Peyer's patch (tissue), 4 donors: ENCODE measurements around the gene TNKS1BP1. TPM values are rescaled to one million over a fixed set of nuclear protein-coding genes. Genes with fewer than 3 reads are reported as not detected.

Source experiments
- DNase-seq, 3 donors: peaks; one replicate each; pipeline ENCODE4 v3.0.0-alpha.2; 2017 to 2019
- H3K27ac ChIP-seq, 4 donors: fragments of 200-600 bp; sonication (generic); one replicate each; pipeline ENCODE4 v1.5.1; 2016 to 2019
- H3K27me3 ChIP-seq, 2 donors: fragments of 200-600 bp; sonication (generic); one replicate each; pipeline ENCODE4 v1.5.1; 2019
- H3K36me3 ChIP-seq, 3 donors: fragments of 200-600 bp; sonication (generic); one replicate each; pipeline ENCODE4 v1.5.1; 2016 to 2019
- H3K4me1 ChIP-seq, 4 donors: fragments of 200-600 bp; sonication (generic); one replicate each; pipeline ENCODE4 v1.5.1; 2016 to 2019
- H3K4me3 ChIP-seq, 4 donors: fragments of 200-600 bp; sonication (generic); 1 replicate in 3 of 4; 2 replicates in 1 of 4; pipeline ENCODE4 v1.5.1; 2016 to 2019; ENCODE audit warnings: mild to moderate bottlenecking in 1 of 4
- H3K9me3 ChIP-seq, 4 donors: fragments of 200-600 bp; sonication (generic); one replicate each; pipeline ENCODE4 v1.5.1; 2016 to 2019; ENCODE audit warnings: mild to moderate bottlenecking in 1 of 4
- CTCF ChIP-seq, 6 experiments: fragments of 450-650 bp in 4 of 6; fragments of 200-600 bp in 2 of 6; sonication (generic) in 1 of 6; IDR thresholded peaks; one replicate each; pipeline ENCODE4 v1.5.1; 2017 to 2019; ENCODE audit warnings: antibody characterized with exemption in 6 of 6, mild to moderate bottlenecking in 3 of 6, moderate library complexity in 1 of 6
- POLR2A ChIP-seq, 2 donors: fragments of 450-650 bp; IDR thresholded peaks; one replicate each; pipeline ENCODE4 v1.5.1; 2017; ENCODE audit warnings: antibody characterized with exemption in 2 of 2, mild to moderate bottlenecking in 2 of 2, moderate library complexity in 2 of 2
- total RNA-seq, 4 donors: library from RNA; depleted of rRNA; stranded (reverse); fragments of >200 nt; gene quantifications; one replicate each; pipeline ENCODE4 v1.1.0, GENCODE V29; 2016

The TNKS1BP1 gene
- total RNA-seq, 4 donors from 2014 or later = 91.8 to 156 (median 139) TPM

- Histone ChIP-seq H3K27ac (peak overlapping the region in 1 of 4 donors; percentile 19), H3K9me3 (peaks cover 0 to 10% (median 6%) of the 10 kb centered on the region in 4 donors), H3K4me1 (peaks cover 0 to 50% (median 0%) of the 10 kb centered on the region in 4 donors), H3K4me3 (no peak overlapping the region), H3K27me3 (no peaks in the 10 kb centered on the region), H3K36me3 (peaks cover 0 to 53% (median 5%) of the 10 kb centered on the region in 3 donors)
- TF ChIP-seq CTCF (IDR thresholded peaks at IDR 0.05) (no peak), POLR2A (IDR thresholded peaks at IDR 0.05) (no peak)
- DNase-seq = peak in 1 of 3 donors; percentile 43
These were observed 20.7 kb downstream of the TNKS1BP1 start for GRCh38 chr11:57303990-57304579.

GRCh38 chr11:57303280-57303989 is 21.3 kb downstream of the TNKS1BP1 start:
- DNase-seq = peak in 1 of 3 donors; percentile 22

GRCh38 chr11:57302489-57302888 is 22.3 kb downstream of the TNKS1BP1 start:
- Histone ChIP-seq H3K27me3 (no peaks in the 10 kb centered on the region), H3K4me3 (no peak overlapping the region), H3K9me3 (peaks cover 0 to 13% (median 6%) of the 10 kb centered on the region in 4 donors), H3K27ac (no peak overlapping the region), H3K4me1 (peaks cover 0 to 37% (median 0%) of the 10 kb centered on the region in 4 donors), H3K36me3 (peaks cover 0 to 56% (median 5%) of the 10 kb centered on the region in 3 donors)
- no peak for DNase-seq
- TF ChIP-seq POLR2A (IDR thresholded peaks at IDR 0.05) = no peak
- TF ChIP-seq CTCF (IDR thresholded peaks at IDR 0.05) = no peak

More at GRCh38 chr11:57303280-57303989, 21.3 kb downstream of the TNKS1BP1 start:
- H3K4me1 ChIP-seq = peaks cover 0 to 44% (median 0%) of the 10 kb centered on the region in 4 donors
- peaks cover 0 to 53% (median 5%) of the 10 kb centered on the region in 3 donors for H3K36me3 ChIP-seq
- TF ChIP-seq POLR2A (IDR thresholded peaks at IDR 0.05) (no peak), CTCF (IDR thresholded peaks at IDR 0.05) (no peak)
- no peak overlapping the region for H3K4me3 ChIP-seq
- H3K27ac ChIP-seq = peak overlapping the region in 1 of 4 donors; percentile 19
- peaks cover 0 to 13% (median 6%) of the 10 kb centered on the region in 4 donors for H3K9me3 ChIP-seq
- no peaks in the 10 kb centered on the region for H3K27me3 ChIP-seq

GRCh38 chr11:57301711-57302423 is 22.9 kb downstream of the TNKS1BP1 start:
- Histone ChIP-seq H3K9me3 (peaks cover 0 to 13% (median 6%) of the 10 kb centered on the region in 4 donors), H3K27ac (no peak overlapping the region), H3K4me1 (peaks cover 0 to 31% (median 0%) of the 10 kb centered on the region in 4 donors), H3K36me3 (peaks cover 0 to 56% (median 5%) of the 10 kb centered on the region in 3 donors), H3K4me3 (no peak overlapping the region), H3K27me3 (no peaks in the 10 kb centered on the region)
- TF ChIP-seq CTCF (IDR thresholded peaks at IDR 0.05) (no peak), POLR2A (IDR thresholded peaks at IDR 0.05) (no peak)
- no peak for DNase-seq

- peaks cover 0 to 56% (median 5%) of the 10 kb centered on the region in 3 donors for H3K36me3 ChIP-seq
- H3K4me1 ChIP-seq = peaks cover 0 to 20% (median 0%) of the 10 kb centered on the region in 4 donors
- H3K27me3 ChIP-seq = no peaks in the 10 kb centered on the region
- H3K27ac ChIP-seq = no peak overlapping the region
- peaks cover 0 to 13% (median 6%) of the 10 kb centered on the region in 4 donors for H3K9me3 ChIP-seq
- no peak for TF ChIP-seq CTCF (IDR thresholded peaks at IDR 0.05)
- TF ChIP-seq POLR2A (IDR thresholded peaks at IDR 0.05) = no peak
- DNase-seq = no peak
- no peak overlapping the region for H3K4me3 ChIP-seq
These were observed 24.0 kb downstream of the TNKS1BP1 start for GRCh38 chr11:57300785-57301184.
